OCI-LY7 (cell line): ENCODE data around the gene TAMALIN.

ENCODE experiments used
- EZH2phosphoT487 ChIP-seq: fragments of 200-600 bp; sonication (generic); IDR thresholded peaks from 2 replicates; pipeline ENCODE4 v1.6.1; 2018; ENCODE audit warnings: low read depth, borderline replicate concordance, mild to moderate bottlenecking, mixed run types, antibody characterized with exemption, low read length, moderate library complexity, mixed read lengths
- TF ChIP-seq, protein P1 (sequence below): fragments of 200-600 bp; sonication (generic); conservative IDR thresholded peaks from 2 replicates; pipeline ENCODE4 v1.5.1; 2014; ENCODE audit warnings: mild to moderate bottlenecking, antibody characterized with exemption, low read length, moderate library complexity, mixed read lengths

DNA sequence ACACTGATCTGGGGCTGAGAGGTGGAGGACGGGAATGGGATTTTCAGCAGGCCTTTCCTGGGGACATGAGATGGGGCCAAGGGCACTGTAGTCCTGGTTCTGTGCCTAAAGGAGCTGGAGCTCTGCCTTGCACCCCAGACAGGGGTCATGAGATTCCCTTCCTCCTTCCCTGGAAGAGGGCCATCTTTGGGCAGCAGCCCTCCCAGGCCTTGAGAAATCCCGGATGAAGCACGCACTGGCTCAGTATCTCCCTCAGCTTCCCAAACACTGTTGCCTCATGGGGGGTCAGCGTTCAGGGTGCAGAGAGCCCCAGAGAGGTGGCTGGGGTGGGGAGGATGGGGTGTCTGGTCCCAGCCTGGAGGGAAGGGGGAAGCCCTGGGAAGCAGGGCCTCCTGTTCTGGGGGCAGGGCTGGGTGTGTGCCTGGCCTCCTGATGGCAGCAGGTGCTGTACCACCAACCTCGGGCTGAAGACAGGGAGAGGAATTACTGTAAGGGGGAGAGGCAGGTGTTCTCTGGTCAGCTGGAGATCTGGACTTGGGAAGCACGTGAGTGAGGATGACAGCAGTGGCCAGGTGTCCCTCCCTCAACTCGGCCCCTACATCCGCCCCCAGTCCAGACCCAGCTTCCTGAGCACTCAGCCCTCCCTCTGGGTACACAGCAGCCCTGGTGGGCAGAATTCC is 36.1 kb downstream of the TAMALIN start:
- TF ChIP-seq, protein P1, sequence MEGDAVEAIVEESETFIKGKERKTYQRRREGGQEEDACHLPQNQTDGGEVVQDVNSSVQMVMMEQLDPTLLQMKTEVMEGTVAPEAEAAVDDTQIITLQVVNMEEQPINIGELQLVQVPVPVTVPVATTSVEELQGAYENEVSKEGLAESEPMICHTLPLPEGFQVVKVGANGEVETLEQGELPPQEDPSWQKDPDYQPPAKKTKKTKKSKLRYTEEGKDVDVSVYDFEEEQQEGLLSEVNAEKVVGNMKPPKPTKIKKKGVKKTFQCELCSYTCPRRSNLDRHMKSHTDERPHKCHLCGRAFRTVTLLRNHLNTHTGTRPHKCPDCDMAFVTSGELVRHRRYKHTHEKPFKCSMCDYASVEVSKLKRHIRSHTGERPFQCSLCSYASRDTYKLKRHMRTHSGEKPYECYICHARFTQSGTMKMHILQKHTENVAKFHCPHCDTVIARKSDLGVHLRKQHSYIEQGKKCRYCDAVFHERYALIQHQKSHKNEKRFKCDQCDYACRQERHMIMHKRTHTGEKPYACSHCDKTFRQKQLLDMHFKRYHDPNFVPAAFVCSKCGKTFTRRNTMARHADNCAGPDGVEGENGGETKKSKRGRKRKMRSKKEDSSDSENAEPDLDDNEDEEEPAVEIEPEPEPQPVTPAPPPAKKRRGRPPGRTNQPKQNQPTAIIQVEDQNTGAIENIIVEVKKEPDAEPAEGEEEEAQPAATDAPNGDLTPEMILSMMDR = no peak
- TF ChIP-seq EZH2phosphoT487 = no peak
